Activated naive CD8-positive, alpha-beta T cell treated with anti-CD3 and anti-CD28 coated beads, Interleukin-2, amount 50 U/mL, for 16 hours (primary cell): Measurements from ENCODE around the gene IPCEF1.
"Not testable (repeated sequence)": the region's sequence is repeated elsewhere in the genome, so short reads cannot be mapped to it uniquely, and the experiment has no call there.

Experiments used
- DNase-seq: peaks from one replicate; pipeline ENCODE4 v3.0.0-alpha.2; 2020; ENCODE audit warnings: low read depth, low spot score

Gene IPCEF1

DNA sequence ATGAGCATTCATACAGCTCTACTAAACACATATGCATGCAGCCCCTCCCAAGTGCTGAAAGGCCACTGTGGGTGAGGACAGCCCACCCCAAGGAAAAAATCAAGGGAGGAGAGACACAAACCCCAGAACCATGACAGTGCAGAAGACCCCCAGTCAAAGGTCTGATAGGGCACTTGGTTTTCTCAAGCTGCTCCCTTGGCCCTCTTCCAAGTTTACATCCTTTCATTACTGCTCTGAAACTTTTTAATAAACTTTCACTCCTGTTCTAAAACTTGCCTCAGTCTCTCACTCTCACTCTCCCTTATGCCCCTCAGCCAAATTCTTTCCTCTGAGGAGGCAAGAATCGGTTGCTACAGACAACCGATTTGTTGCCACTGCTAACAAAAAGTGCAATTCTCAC is 24.9 kb downstream of the IPCEF1 start:
- no peak for DNase-seq

DNA sequence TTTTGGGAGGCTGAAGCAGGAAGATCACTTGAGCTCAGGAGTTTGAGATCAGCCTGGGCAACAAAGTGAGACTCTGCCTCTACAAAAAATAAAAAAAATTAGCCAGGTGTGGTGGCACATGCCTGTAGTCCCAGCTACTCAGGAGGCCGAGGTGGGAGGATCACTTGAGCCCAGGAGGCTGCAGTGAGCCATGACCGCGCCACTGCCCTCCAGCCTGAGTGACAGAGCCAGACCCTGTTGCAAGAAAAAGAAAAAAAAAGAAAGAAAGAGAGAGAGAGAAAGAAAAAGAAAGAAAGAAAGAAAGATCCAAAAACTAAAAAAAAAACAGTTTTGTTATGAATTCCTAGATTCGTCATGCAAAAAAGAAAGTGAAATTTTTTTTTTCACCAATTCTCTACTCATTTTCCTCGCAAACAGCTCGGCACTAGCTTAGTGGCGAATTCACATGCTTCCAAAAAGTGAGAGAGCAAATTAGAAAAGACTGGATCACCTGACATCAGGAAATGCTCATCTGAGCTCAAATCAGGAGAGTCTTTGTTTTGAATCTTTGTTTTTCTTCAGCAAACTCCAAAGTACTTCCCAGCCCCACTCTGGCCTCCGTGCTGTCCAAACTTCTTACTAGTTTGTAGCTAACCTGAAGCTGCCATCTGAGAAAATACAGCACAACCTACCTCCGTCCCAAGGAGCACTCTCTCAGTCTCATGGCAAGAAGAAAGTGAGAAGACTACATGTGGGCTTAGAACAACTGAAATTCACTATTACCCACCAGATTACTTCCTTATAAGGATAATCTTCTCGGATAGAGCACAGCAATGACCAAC is 27.0 kb downstream of the IPCEF1 start:
- no peak for DNase-seq

DNA sequence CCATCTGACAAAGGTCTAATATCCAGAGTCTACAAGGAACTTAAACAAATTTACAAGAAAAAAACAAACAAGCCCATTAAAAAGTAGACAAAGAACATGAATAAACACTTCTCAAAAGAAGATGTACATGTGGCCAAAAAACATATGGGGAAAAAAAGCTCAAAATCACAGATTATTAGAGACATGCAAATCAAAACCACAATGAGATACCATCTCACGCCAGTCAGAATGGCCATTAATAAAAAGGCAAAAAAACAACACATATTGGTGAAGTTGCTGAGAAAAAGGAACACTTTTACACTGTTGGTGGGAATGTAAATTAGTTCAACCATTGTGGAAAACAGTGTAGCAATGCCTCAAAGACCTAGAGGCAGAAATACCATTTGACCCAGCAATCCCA is 29.3 kb downstream of the IPCEF1 start:
- DNase-seq, result not testable (repeated sequence)

DNA sequence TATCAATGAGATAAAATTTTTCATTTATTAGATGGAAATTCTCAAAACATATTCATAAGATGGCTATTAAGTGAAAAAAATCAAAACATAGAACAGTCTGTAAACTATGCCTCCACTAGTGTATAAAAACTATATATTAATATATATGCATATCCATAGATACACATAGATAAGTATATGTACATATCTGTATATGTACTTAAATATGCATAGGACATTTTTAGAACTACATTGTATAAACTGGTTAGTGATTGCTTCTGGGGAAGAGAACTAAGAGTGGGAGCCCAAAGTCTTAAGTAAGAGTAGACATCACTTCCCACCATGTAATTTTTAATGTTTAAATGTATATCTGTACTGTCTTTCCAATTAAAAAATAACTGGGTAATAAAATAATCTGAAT is 31.5 kb downstream of the IPCEF1 start:
- no peak for DNase-seq

DNA sequence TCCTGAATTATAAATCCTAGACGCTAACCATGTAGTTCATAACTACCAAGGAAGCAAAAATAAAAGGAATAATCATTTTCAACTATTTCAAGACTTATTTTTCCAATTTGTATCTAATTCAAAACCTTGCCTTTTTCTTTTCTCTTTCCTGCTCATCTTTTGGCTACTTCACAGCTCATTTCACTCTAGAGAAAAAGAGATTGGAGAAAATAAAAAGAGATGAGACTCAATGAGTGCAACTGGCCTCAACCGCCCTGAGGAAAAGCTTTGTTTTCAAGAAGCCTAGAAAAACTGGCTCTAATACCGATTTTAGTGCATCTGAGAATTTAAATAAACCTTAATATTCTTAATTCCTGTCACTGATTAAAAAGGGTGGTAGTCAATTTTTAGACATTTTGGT is 36.4 kb downstream of the IPCEF1 start:
- DNase-seq, result no peak

DNA sequence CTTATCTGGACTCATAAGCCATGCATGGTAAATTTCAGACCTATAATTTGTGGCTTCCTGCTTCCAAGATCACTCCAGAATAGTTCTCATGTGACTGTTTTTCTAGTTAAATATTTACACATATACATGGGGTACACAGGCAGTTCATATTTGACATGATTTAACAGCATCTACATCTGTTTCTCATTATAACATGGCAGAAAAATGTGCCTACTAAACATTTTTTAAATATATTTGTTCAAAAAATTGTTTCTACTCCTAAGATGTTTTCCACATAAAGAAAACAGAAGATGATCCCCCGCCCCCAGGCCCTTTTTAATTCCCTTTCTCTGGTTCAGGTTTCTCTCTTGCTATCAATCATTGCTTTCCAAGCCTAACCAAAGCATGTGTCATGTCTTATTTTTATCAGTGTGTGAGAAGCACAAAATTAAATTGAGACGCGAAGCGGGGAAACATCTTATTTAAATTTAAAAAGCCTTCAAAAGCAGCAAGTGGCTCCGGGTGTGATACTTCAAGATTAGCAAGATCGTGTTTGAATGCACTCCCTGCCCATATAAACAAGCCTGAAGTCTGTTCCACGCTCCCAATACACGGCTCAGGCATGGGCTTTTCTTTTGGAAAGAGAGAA is 37.3 kb downstream of the IPCEF1 start:
- DNase-seq, result no peak

DNA sequence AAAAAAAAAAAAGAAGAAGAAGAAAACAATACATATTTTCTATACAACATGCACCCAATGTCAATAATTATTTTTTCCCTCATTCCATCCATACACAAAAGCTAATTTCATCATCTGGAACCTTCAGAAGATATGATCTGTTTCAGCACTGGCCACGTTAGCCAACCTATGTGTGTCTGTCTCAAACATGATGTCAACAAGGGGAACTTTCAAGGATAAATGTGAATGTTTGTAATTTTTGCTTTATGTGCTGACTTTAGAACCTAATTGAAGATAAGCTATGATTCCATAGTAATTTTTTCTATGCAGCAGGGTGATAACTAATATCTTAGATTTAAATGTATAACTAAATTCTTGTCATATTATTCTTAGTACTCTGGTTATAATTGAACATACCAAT is 37.9 kb downstream of the IPCEF1 start:
- DNase-seq, result no peak

DNA sequence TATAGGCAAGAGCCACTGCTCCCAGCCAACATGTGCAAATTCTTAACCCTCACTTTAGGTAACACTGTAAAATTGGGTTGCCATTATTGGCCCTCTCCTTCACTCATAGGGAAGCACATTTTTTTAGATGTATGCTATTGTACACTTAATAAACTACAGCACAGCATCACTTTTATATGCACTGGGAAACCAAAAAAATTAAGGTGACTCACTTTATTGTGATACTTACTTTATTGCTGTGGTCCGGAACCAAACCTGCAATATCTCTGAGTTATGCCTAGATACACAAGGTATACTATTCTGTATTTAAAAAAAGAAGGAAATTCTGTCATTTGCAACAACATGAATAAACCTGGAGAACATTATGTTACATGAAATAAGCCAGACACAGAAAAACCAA is 40.5 kb downstream of the IPCEF1 start:
- DNase-seq, result no peak

DNA sequence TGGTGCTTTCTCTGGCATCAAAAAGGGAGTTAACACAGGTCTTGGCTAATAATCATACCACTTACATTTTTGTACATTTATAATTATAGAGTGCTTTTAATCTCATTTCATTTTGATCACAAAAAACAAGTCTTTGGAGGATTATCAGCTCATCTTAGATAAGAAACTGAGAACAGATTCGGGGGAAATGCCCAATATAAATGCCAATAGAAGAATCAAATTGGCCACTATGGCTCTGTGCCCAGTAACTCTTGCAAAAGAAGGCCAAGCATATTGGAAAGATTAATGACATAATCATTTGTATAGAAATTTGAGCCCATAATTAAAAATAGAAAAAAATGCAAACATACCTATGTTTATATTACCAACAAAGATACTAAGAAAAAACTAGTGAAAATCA is 42.5 kb downstream of the IPCEF1 start:
- no peak for DNase-seq

DNA sequence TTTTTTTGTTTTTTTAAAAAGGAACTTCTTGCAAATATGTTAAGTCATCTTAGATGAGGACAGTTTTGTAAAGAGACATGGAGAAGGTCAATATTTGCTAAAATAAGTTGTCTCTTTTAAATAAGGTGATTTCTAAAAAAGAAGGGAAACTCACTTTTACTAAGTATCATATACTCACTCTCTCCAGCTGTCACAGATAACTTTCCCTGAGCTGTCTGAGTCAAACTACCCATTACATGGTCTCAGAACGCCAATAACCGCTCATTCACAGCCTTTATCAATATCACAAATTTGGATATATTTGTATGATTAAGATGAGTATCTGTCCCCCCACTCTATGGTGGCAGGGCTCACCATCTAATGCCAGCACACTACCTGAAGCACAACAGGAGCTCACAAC is 47.6 kb downstream of the IPCEF1 start:
- DNase-seq, result no peak

DNA sequence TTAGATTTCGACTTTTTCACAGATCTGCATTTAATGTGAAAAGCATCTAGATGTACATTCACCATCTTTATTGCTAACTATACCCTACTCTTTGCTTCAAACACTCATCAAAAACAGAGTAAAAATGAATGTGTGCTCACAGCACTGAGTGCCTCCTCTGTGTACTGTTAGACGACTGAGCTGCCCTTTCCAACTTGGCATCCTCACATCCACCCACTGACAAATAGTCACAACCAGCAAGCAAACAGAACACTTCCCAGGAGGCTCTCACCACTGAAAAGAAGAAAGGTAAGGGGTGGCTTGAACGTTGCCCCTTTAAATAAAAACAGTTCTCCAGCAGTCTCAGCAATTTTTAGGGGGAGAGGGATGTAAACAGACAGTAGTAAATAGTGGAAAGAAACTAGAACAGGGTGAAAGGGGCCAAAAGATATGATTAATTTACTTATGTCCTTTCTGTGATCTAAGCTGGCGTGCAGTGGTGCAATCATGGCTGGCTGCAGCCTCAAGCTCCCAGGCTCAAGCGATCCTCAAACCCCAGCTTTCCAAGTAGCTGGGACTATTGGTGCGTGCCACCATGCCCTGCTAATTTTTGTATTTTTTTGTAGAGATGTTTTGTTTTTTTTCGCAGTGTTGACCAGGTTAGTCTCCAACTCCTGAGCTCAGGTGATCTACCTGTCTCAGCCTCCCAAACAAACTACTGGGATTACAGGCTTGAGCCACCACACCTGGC is 48.7 kb downstream of the IPCEF1 start:
- DNase-seq, result no peak

DNA sequence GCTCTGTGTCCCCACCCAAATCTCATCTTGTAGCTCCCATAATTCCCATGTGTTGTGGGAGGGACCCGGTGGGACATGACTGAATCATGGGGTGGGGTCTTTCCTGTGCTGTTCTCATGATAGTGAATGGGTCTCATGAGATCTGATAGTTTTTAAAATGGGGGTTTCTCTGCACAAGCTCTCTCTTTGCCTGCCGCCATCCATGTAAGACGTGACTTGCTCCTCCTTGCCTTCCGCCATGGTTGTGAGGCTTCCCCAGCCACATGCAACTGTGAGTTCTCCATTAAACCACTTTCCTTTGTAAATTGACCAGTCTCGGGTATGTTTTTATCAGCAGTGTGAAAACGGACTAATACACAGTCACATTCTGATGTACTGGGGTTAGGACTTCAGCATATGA is 49.5 kb downstream of the IPCEF1 start:
- DNase-seq, result not testable (repeated sequence)

DNA sequence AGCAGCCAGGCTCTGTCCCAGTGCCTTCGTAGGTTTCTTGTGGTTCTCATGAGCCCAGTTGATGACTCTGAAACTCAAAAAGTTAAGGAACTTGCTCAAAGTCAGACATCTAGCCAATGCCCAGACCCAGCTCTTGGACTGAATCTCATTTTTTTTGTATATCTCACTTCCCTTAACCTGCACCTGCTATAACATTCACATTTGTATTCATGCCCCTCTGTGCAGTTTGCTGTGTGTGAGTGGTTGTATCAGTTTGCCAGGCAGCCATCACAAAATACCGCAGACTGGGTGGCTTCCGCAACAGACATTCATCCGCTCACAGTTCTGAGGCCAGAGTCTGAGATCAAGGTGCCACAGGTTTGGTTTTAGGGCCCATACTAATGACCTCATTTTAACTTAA is 49.9 kb downstream of the IPCEF1 start:
- no peak for DNase-seq

DNA sequence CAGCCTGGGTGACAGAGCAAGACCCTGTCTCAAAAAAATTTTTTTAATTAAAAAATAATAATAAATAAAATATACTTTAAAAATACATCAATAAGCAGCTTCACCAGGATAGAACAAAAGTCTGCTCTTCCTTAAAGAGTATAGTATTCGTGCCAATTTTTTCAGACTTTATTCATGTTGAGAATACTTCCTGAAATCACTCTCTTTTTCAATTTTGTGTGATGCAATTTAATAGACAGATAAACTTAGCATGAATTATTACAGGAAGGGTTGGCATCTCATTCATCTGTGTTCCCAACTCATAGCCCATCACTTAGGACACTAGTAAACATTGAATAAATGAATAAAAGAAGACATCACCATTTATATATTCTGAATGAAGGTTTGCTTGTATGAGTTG is 52.4 kb downstream of the IPCEF1 start:
- DNase-seq, result no peak

DNA sequence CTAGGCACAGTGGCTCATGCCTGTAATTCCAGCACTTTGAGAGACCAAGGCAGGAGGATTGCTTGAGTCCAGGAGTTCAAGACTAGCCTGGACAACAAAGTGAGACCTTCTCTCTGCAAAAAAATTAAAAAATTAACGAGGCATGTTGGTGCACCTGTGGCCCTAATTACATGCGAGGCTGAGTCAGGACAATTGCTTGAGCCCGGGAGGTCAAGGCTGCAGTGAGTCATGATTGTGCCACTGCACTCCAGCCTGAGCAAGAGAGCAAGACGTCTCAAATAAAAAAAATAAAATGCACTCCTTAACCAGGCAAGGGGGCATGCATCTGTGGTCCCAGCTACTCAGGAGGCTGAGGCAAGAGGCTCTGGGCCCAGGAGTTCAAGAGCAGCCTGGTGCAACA is 53.0 kb downstream of the IPCEF1 start:
- DNase-seq, result not testable (repeated sequence)

DNA sequence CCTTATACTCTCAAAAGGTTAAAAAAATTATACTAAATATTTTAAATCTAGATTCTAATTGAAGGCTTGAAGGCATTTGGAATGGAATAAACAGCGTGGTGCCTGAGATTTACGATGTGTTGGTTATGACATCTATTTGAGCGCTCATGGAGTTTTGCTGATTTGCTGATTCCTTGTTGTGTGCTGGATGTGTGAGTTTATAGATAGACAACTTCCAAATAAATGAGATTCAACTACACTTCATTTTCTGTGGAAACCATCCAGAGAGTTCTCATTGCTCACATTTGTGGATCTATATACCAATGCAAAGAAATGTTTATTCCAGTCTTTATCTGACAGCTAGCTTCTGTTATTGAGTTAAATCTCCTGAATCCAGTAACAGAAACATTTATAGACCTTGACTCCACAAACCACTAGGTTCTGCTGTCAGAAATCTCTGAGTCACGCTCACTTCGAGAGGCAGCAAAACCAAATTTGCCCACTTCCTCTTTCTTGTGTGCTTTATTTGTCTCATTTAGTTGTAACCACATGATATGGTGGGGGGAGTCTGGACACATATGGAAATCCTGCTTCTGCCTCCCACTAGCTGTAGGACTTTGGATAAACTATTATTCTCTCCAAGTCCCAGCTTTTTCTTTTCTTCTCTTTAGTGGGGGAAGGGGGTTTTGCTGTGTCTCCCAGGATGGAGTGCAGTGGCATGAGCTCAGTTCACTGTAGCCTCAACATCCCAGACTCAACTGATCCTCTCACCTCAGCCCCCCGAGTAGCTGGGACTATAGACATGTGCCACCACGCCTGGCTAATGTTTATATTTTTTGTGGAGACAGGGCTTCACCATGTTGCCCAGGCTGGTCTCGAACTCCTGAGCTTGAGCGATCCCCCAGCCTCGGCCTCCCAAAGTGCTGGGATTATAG is 54.5 kb downstream of the IPCEF1 start:
- DNase-seq, result no peak

DNA sequence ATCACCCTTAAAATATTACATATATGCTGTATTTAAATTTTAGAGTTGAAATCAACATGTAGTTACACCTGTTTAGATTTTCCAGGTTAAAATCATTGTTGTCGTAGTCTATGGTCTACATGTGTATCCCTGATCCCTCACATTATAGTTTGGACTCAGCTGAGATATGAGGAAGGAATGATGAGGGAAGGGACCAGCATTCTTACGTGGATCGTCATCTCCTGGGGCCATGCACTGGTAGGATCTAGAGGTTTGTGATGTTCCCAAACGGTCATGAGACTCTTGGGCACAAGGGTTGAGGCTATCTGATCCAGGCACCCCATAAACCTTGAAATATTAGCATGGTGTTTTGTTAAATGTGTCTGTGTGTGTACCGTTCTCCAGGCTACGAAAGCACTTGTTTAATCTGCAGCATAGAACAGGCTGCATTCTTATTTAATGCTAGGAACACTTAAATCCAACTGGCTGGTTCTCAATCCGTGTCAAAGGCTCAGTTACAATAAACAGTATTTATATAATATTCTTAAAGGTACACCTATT is 55.4 kb downstream of the IPCEF1 start:
- DNase-seq, result no peak

DNA sequence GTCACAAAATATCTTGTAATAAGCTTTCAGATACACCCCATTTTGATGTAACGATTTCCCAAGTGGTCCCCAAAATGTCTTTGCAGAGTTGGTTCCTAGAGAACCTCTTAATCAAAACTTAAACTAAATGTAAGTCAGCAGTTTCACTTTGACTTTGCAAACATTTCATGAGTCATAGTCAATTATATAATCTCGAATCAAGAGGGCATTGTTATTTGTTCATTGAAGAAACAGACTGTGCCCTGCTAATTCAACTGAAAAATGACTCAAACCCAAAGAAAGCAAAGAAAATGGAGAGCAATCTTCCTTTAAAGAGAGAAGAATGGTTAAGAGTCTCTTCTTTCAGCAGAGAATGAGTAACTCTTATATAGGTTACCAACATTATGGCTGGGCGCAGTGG is 58.3 kb downstream of the IPCEF1 start:
- DNase-seq, result no peak

DNA sequence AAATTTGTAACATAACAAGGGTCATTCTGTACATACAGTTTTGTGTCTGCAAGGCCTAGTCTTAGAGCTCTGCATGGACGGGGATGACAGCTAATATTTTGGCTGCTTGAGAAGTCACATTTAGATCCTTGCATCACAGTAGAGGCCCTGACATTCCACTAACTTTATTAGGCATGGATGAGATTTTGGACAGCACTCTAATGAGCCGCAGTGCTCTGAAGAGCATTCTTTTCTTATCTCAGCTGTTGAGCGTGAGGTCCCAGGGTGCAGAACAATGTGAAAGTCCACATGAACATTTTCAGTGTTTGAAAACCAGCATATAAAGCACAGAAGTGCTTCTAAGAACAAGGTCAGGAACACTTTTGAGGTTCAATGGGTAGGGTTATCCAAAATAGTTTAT is 58.9 kb downstream of the IPCEF1 start:
- no peak for DNase-seq

DNA sequence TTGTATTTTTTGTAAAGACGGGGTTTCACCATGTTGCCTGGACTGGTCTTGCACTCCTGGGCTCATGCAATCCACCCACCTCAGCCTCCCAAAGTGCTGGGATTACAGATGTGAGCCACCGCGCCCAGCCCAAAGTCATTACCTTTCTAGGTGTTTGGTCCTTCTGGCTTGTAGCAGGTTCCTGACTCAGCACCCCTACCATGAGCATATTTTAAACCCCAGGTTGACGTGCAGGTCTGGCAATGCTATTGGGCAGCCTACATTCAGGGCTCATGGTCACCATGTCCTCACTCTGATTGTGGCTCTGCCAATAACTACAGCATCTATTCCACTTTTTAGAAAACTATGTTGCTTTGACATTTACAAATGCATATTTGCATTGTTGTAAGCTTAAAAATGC is 59.4 kb downstream of the IPCEF1 start:
- no peak for DNase-seq

DNA sequence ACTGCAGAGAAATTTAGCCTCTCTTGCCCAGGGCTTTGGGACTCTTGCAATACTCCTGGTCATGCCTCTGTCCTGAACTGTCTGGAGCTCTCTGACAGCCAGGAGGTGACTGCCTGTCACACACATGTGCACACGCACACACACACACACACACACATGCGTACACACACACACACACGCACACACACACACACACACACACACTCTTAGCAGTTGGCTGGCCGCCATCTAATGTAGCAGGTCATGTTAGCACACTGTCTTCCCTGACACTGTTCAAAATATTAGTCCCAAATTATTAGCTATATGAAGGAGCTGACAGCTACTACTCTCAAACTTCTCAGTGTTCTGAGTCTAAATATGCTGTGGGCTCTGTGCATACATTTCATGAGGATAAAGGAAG is 60.9 kb downstream of the IPCEF1 start:
- no peak for DNase-seq
